Measurements from ENCODE around the gene ADGRL3. TPM values are rescaled to one million over a fixed set of nuclear protein-coding genes. Genes with fewer than 3 reads are reported as not detected.

Gene ADGRL3
- total RNA-seq, 4 donors from 2014 or later, result 0.67 to 4.6 (median 1.6) TPM

GRCh38 chr4:61473306-61473705 lies 273.2 kb downstream of the ADGRL3 start:
- WGBS, 2 donors, result 51 to 56% methylated on average over 3 of the region's 3 CpGs
- intact Hi-C loops (cut with DNase I), result no loop called here

GRCh38 chr4:61478340-61478739 lies 278.2 kb downstream of the ADGRL3 start:
- H3K27me3 ChIP-seq, result no peaks in the 10 kb centered on the region
- no peak overlapping the region for H3K27ac ChIP-seq
- H3K9me3 ChIP-seq, result no peaks in the 10 kb centered on the region
- no peaks in the 10 kb centered on the region for H3K36me3 ChIP-seq
- DNase-seq, result no peak
- TF ChIP-seq CTCF (IDR thresholded peaks at IDR 0.05), result no peak
- no peak for TF ChIP-seq POLR2A (IDR thresholded peaks at IDR 0.05)
- intact Hi-C loops (cut with DNase I), result no loop called here
- H3K4me1 ChIP-seq, result no peaks in the 10 kb centered on the region
- H3K4me3 ChIP-seq (replicated peaks in 1 of 3), result no peak overlapping the region

More at GRCh38 chr4:61473306-61473705, 273.2 kb downstream of the ADGRL3 start:
- Histone ChIP-seq H3K4me3 (replicated peaks in 1 of 3) (no peak overlapping the region), H3K27ac (no peak overlapping the region), H3K9me3 (no peaks in the 10 kb centered on the region), H3K27me3 (no peaks in the 10 kb centered on the region), H3K4me1 (no peaks in the 10 kb centered on the region), H3K36me3 (no peaks in the 10 kb centered on the region)
- DNase-seq, result no peak
- no peak for TF ChIP-seq POLR2A (IDR thresholded peaks at IDR 0.05)
- no peak for TF ChIP-seq CTCF (IDR thresholded peaks at IDR 0.05)

GRCh38 chr4:61485056-61485455 lies 284.9 kb downstream of the ADGRL3 start:
- no peaks in the 10 kb centered on the region for H3K4me1 ChIP-seq
- no peak overlapping the region for H3K27ac ChIP-seq
- H3K9me3 ChIP-seq, result no peaks in the 10 kb centered on the region
- intact Hi-C loops (cut with DNase I), result no loop called here
- H3K36me3 ChIP-seq, result no peaks in the 10 kb centered on the region
- H3K27me3 ChIP-seq, result no peaks in the 10 kb centered on the region
- 95 to 96% methylated on average over 3 of the region's 3 CpGs for WGBS, 2 donors
- no peak overlapping the region for H3K4me3 ChIP-seq (replicated peaks in 1 of 3)
- TF ChIP-seq POLR2A (IDR thresholded peaks at IDR 0.05) (no peak), CTCF (IDR thresholded peaks at IDR 0.05) (no peak)
- DNase-seq, result no peak

- intact Hi-C loops (cut with DNase I), result no loop called here
- no peak for DNase-seq
- Histone ChIP-seq H3K9me3 (no peaks in the 10 kb centered on the region), H3K27ac (no peak overlapping the region), H3K36me3 (no peaks in the 10 kb centered on the region), H3K27me3 (no peaks in the 10 kb centered on the region), H3K4me1 (no peaks in the 10 kb centered on the region), H3K4me3 (replicated peaks in 1 of 3) (no peak overlapping the region)
- 54 to 63% methylated on average over 3 of the region's 3 CpGs for WGBS, 2 donors
- TF ChIP-seq POLR2A (IDR thresholded peaks at IDR 0.05) (no peak), CTCF (IDR thresholded peaks at IDR 0.05) (no peak)
These were observed 289.8 kb downstream of the ADGRL3 start for GRCh38 chr4:61489927-61490326.

GRCh38 chr4:61493041-61493440 lies 292.9 kb downstream of the ADGRL3 start:
- no peaks in the 10 kb centered on the region for H3K4me1 ChIP-seq
- intact Hi-C loops (cut with DNase I), result no loop called here
- no peak overlapping the region for H3K27ac ChIP-seq
- TF ChIP-seq CTCF (IDR thresholded peaks at IDR 0.05) (no peak), POLR2A (IDR thresholded peaks at IDR 0.05) (no peak)
- no peaks in the 10 kb centered on the region for H3K9me3 ChIP-seq
- no peaks in the 10 kb centered on the region for H3K27me3 ChIP-seq
- WGBS, 2 donors, result 82 to 84% methylated on average over 4 of the region's 4 CpGs
- H3K4me3 ChIP-seq (replicated peaks in 1 of 3), result no peak overlapping the region
- no peaks in the 10 kb centered on the region for H3K36me3 ChIP-seq
- DNase-seq, result no peak

Measured in thyroid gland (tissue), 4 donors.